Body of pancreas (tissue), 4 donors: ENCODE results near the gene MIR17HG. TPM values are rescaled to one million over a fixed set of nuclear protein-coding genes. Genes with fewer than 3 reads are reported as not detected.

ENCODE experiments used
- ATAC-seq: fragments of 150-250 bp; one replicate; pipeline ENCODE4 v1.9.1; 2016
- DNase-seq, 4 donors: peaks; one replicate each; pipeline ENCODE4 v3.0.0-alpha.2; 2019
- H3K27ac ChIP-seq, 4 donors: fragments of 200-600 bp; sonication (generic); 1 replicate in 3 of 4; 2 replicates in 1 of 4; pipeline versions ENCODE4 v1.5.1 to v1.6.1; 2016 to 2019; ENCODE audit warnings: mild to moderate bottlenecking in 1 of 4, mixed read lengths in 1 of 4, moderate library complexity in 1 of 4
- H3K27me3 ChIP-seq, 2 donors: fragments of 200-600 bp; sonication (generic); one replicate each; pipeline ENCODE4 v1.6.0; 2016; ENCODE audit warnings: mild to moderate bottlenecking in 1 of 2
- H3K36me3 ChIP-seq, 2 donors: fragments of 200-600 bp; sonication (generic); replicated peaks in 1 of 2; 2 replicates each; pipeline ENCODE4 v1.5.1; 2016; ENCODE audit warnings: low read depth in 2 of 2; ENCODE audit not compliant: insufficient read depth in 1 of 2
- H3K4me1 ChIP-seq: fragments of 200-600 bp; sonication (generic); one replicate; pipeline ENCODE4 v1.6.0; 2016
- H3K4me3 ChIP-seq, 2 donors: fragments of 200-600 bp; sonication (generic); 1 replicate in 1 of 2; 2 replicates in 1 of 2; pipeline ENCODE4 v1.5.1; 2016 to 2019
- H3K9me3 ChIP-seq, 3 donors: fragments of 200-600 bp; sonication (generic); 1 replicate in 2 of 3; 2 replicates in 1 of 3; pipeline ENCODE4 v1.5.1; 2016
- CTCF ChIP-seq, 7 experiments: fragments of 450-650 bp in 4 of 7; fragments of 200-600 bp in 3 of 7; sonication (generic) in 3 of 7; IDR thresholded peaks; one replicate each; pipeline ENCODE4 v1.5.1; 2016 to 2019; ENCODE audit warnings: antibody characterized with exemption in 7 of 7
- POLR2A ChIP-seq, 3 donors: fragments of 450-650 bp; IDR thresholded peaks; one replicate each; pipeline ENCODE4 v1.6.1; 2016; ENCODE audit warnings: antibody characterized with exemption in 3 of 3, mild to moderate bottlenecking in 2 of 3
- WGBS, 2 donors: methylation state at CpG; one replicate each; pipeline ENCODE4 v1.1.5; 2017; 5-methylcytosine and 5-hydroxymethylcytosine counted together
- intact Hi-C: fragments of 100-400 bp; cut with DNase I; formaldehyde crosslinking; loops from one replicate; pipeline ENCODE4 v1.15.1; 2023
- total RNA-seq, 2 donors: library from RNA; depleted of rRNA; stranded (reverse); fragments of >200 nt; gene quantifications; one replicate each; pipeline ENCODE4 v1.1.0, GENCODE V29; 2016

MIR17HG gene
- total RNA-seq: 1 to 10 TPM; 7.5 to 9.6 TPM

GRCh38 chr13:91347202-91347995 is at the start of gene MIR17HG:
MIR17HG (plus strand) TSS chr13:91347687.
- peak; percentile 84 for ATAC-seq
- intact Hi-C loops: no loop called here

GRCh38 chr13:91298060-91298459 is 49.4 kb upstream of the MIR17HG start:
- no peaks in the 10 kb centered on the region for H3K27me3 ChIP-seq
- WGBS, 2 donors: 44 to 50% methylated on average over 1 of the region's 1 CpG
- DNase-seq (no peak), ATAC-seq (no peak)
- no peaks in the 10 kb centered on the region for H3K9me3 ChIP-seq
- H3K36me3 ChIP-seq: no peaks in the 10 kb centered on the region
- H3K27ac ChIP-seq: no peak overlapping the region
- no peak overlapping the region for H3K4me3 ChIP-seq
- H3K4me1 ChIP-seq: no peaks in the 10 kb centered on the region
- TF ChIP-seq CTCF (IDR thresholded peaks at IDR 0.05): no peak
- no peak for TF ChIP-seq POLR2A (IDR thresholded peaks at IDR 0.05)
- intact Hi-C loops: no loop called here

More at GRCh38 chr13:91347202-91347995, at the start of gene MIR17HG:
- Histone ChIP-seq H3K27me3 (peaks cover 0 to 5% of the 10 kb centered on the region in 2 donors), H3K4me3 (peak within 1 kb of the TSS; percentile 65 to 75), H3K4me1 (peaks cover 28% of the 10 kb centered on the region), H3K9me3 (no peaks in the 10 kb centered on the region), H3K36me3 (peaks cover 0 to 2% of the 10 kb centered on the region in 2 donors), H3K27ac (peak within 1 kb of the TSS; percentile 92 to 99 (median 98))
- 0% methylated on average over 10 to 85 of the region's 103 CpGs for WGBS, 2 donors
- TF ChIP-seq CTCF (IDR thresholded peaks at IDR 0.05) (no peak), POLR2A (IDR thresholded peaks at IDR 0.05) (peak; percentile 78 to 88 (median 83))
- DNase-seq: peak; percentile 89 to 94 (median 92)

- Histone ChIP-seq H3K36me3 (no peaks in the 10 kb centered on the region), H3K9me3 (no peaks in the 10 kb centered on the region), H3K27me3 (no peaks in the 10 kb centered on the region), H3K4me1 (no peaks in the 10 kb centered on the region), H3K4me3 (no peak overlapping the region), H3K27ac (no peak overlapping the region)
- DNase-seq: no peak
- intact Hi-C loops: no loop called here
- 37 to 40% methylated on average over 1 of the region's 1 CpG for WGBS, 2 donors
- TF ChIP-seq CTCF (IDR thresholded peaks at IDR 0.05) (no peak), POLR2A (IDR thresholded peaks at IDR 0.05) (no peak)
- no peak for ATAC-seq
Measured at GRCh38 chr13:91302111-91302510, 45.4 kb upstream of the MIR17HG start.

- Histone ChIP-seq H3K4me1 (no peaks in the 10 kb centered on the region), H3K27ac (no peak overlapping the region), H3K36me3 (no peaks in the 10 kb centered on the region), H3K4me3 (no peak overlapping the region), H3K9me3 (no peaks in the 10 kb centered on the region), H3K27me3 (no peaks in the 10 kb centered on the region)
- no peak for TF ChIP-seq POLR2A (IDR thresholded peaks at IDR 0.05)
- no peak for TF ChIP-seq CTCF (IDR thresholded peaks at IDR 0.05)
- 66 to 93% methylated on average over 4 to 5 of the region's 5 CpGs for WGBS, 2 donors
- no peak for ATAC-seq
- intact Hi-C loops: no loop called here
- DNase-seq: no peak
Measured at GRCh38 chr13:91303031-91303430, 44.5 kb upstream of the MIR17HG start.

- Histone ChIP-seq H3K4me3 (no peak overlapping the region), H3K27ac (no peak overlapping the region), H3K9me3 (no peaks in the 10 kb centered on the region), H3K36me3 (no peaks in the 10 kb centered on the region), H3K27me3 (no peaks in the 10 kb centered on the region), H3K4me1 (no peaks in the 10 kb centered on the region)
- no peak for ATAC-seq
- no peak for DNase-seq
- intact Hi-C loops: no loop called here
- 58 to 59% methylated on average over 2 of the region's 2 CpGs for WGBS, 2 donors
- TF ChIP-seq CTCF (IDR thresholded peaks at IDR 0.05): no peak
- no peak for TF ChIP-seq POLR2A (IDR thresholded peaks at IDR 0.05)
Measured at GRCh38 chr13:91304741-91305140, 42.7 kb upstream of the MIR17HG start.
